Muscle layer of duodenum (tissue), 2 donors: Measurements from ENCODE around the gene GNL1.
A peak's percentile ranks its signal among the peaks of the same experiment; 100 is the strongest.
"Not testable (repeated sequence)": the region's sequence is repeated elsewhere in the genome, so short reads cannot be mapped to it uniquely, and the experiment has no call there.

Experiments used
- H3K27ac ChIP-seq: one replicate; pipeline ENCODE4 v1.7.0; 2013; ENCODE audit warnings: mild to moderate bottlenecking, low read length
- H3K27me3 ChIP-seq: one replicate; pipeline ENCODE4 v1.7.0; 2013; ENCODE audit warnings: low read depth, mild to moderate bottlenecking, control low read depth, low read length
- H3K36me3 ChIP-seq, 2 donors: one replicate each; pipeline ENCODE4 v1.7.0; 2013; ENCODE audit warnings: low read length in 2 of 2, control low read depth in 1 of 2, mild to moderate bottlenecking in 1 of 2; ENCODE audit not compliant: insufficient read depth in 2 of 2, control insufficient read depth in 1 of 2
- H3K4me1 ChIP-seq, 2 donors: one replicate each; pipeline ENCODE4 v1.7.0; 2013; ENCODE audit warnings: low read length in 2 of 2, mild to moderate bottlenecking in 2 of 2, control low read depth in 1 of 2, moderate library complexity in 1 of 2; ENCODE audit not compliant: insufficient read depth in 2 of 2, control insufficient read depth in 1 of 2
- H3K4me3 ChIP-seq, 2 donors: one replicate each; pipeline ENCODE4 v1.7.0; 2013; ENCODE audit warnings: low read length in 2 of 2, low read depth in 1 of 2, mild to moderate bottlenecking in 1 of 2
- H3K9me3 ChIP-seq, 2 donors: one replicate each; pipeline ENCODE4 v1.7.0; 2013; ENCODE audit warnings: low read length in 2 of 2, control low read depth in 1 of 2, mild to moderate bottlenecking in 1 of 2; ENCODE audit not compliant: control insufficient read depth in 1 of 2
- donor health status: healthy.

Gene GNL1

DNA sequence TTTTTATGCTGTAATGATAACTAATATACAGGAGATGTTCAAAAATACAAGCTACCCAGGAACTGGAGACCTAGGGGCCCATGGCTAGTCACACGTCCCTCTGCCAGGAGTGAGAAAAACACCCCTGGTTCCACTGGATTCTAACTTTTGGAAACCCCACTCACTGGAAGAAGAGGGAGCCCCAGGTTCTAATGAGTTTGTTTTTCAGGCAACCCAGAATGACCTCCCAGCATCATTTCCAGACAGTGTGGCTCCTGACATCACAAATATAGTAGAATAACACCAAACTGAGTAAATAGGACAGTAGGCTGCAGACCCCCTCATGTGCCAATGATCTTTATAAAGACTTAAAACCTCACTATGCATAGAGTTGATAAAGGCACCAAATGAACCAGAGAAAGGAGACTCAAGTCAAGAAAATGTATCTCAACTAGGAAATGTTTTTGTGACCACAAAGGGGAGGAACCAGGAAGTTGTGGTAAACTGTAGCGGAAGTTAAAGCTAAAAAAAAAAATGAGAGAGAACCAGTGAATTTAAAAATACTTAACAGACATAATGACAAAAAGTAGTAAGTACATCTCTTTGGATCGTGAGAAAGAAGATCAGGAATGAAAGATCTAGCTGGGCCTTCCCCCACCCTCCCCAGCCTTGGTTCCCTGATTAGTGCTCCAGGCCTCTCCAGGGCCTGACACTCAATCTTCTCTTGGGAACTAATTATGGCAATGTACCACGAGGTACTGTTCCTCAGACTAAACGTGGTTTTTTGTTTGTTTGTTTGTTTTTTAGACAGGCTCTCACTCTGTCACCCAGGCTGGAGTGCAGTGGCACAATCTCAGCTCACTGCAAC, 47.2 kb downstream of the GNL1 start:
- Histone ChIP-seq H3K9me3 (no peaks in the 10 kb centered on the region), H3K4me1 (peaks cover 0 to 3% of the 10 kb centered on the region in 2 donors), H3K27ac (no peak overlapping the region), H3K36me3 (no peaks in the 10 kb centered on the region), H3K4me3 (no peak overlapping the region), H3K27me3 (no peaks in the 10 kb centered on the region)

DNA sequence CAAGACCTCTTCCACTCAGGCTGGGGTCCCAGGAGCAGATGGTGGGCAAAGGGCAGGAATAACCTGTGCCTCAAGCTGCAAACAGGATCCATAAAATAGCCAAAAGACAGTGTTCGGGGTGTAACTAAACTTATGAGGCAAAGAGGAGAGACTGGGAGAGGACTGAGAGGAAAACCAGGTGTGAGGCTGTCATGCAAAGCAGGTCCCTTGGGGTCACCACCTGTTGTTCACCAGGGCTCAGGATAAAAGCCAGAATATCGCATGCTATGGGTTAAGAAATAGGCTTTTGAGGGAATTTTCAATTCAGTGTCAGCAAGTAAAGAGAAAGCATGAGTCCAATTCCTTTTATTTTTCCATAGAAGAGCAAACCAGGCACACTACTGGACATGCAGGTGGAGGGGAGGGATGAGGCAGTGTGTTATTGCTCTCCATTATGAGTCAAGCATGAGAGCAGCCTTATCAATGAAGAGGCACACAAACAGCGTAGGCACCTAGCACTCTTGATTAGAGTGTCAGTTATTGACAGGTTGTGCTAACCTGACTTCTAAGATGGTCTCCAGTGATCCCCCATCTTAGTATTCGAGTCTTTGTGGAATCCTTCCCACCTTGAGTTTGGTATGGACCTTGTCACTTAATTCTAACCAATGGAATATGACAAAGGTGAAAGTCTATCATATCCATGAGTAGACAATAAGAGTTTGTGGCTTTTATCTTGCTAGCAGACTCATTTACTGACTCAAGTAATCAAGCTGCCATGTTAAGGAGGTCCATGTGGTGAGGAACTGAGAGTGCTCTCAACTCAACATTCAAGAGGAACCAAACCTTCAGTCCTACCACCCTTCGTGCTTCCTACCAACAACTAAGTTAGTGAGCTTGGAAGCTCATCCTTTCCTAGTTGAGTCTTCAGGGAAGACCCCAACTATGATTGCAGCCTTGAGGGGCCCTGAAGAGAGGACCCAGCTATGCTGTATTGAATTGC, 48.2 kb downstream of the GNL1 start:
- H3K27ac ChIP-seq, result no peak overlapping the region

DNA sequence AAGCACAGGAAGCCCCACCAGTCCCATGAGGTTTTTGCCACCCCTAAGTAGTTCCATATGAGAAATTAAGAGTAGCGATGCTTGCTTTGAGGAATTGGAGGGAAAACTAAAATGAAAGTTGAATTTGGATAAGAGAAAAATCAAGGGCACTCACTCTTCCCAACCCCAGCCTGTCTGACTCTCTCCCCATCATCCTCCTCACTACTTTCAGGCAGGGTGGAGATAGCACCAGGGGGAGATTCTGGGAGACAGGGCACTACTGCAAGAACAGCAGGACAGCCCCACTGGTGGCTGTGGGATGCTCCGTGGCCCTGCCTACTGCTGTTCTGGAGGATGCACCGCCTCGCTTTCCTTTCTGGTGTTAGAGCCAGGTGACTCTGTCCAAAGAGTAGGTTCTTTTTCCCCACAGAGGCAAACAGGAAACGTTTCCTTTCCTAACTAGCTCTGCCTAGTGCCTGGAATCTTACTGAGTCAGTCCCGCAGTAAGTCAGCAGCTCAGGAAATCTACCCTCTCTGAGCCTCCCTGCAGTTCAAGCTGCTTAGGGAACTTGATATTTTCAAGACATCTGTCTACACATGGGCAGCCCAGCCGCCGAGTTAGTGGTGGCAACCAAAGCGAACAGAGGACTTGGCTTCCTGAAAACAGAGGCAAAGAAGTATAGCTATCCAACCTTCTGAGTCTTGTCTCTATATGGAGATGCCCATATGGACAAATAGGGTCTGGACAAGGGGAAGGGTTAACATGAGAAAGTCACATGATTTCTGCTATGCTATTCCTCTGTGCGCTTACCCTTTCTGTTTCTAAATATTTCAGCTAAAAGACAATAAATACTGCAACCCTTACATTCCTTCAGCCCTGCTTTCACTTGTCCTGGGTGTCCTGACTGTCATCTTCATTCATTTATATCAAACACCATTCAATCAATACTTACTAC, 55.6 kb downstream of the GNL1 start:
- no peaks in the 10 kb centered on the region for H3K36me3 ChIP-seq
- no peaks in the 10 kb centered on the region for H3K9me3 ChIP-seq
- peak overlapping the region; percentile 12 for H3K27ac ChIP-seq
- no peaks in the 10 kb centered on the region for H3K4me1 ChIP-seq
- no peaks in the 10 kb centered on the region for H3K27me3 ChIP-seq
- no peak overlapping the region for H3K4me3 ChIP-seq

More for the DNA sequence above, 48.2 kb downstream of the GNL1 start:
- Histone ChIP-seq H3K4me3 (no peak overlapping the region), H3K9me3 (no peaks in the 10 kb centered on the region), H3K27me3 (no peaks in the 10 kb centered on the region), H3K4me1 (peaks cover 0 to 3% of the 10 kb centered on the region in 2 donors), H3K36me3 (no peaks in the 10 kb centered on the region)

DNA sequence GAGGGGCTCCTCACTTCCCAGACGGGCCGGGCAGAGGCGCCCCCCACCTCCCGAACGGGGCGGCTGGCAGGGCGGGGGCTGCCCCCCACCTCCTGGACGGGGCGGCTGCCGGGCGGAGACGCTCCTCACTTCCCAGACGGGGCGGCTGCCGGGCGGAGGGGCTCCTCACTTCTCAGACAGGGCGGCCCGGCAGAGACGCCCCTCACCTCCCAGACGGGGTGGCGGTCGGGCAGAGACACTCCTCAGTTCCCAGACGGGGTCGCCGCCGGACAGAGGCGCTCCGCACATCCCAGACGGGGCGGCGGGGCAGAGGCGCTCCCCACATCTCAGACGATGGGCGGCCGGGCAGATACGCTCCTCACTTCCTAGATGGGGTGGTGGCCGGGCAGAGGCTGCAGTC, 57.6 kb downstream of the GNL1 start:
- H3K27ac ChIP-seq, H3K9me3 ChIP-seq, H3K4me3 ChIP-seq, H3K36me3 ChIP-seq, H3K27me3 ChIP-seq, H3K4me1 ChIP-seq: not testable (repeated sequence)

DNA sequence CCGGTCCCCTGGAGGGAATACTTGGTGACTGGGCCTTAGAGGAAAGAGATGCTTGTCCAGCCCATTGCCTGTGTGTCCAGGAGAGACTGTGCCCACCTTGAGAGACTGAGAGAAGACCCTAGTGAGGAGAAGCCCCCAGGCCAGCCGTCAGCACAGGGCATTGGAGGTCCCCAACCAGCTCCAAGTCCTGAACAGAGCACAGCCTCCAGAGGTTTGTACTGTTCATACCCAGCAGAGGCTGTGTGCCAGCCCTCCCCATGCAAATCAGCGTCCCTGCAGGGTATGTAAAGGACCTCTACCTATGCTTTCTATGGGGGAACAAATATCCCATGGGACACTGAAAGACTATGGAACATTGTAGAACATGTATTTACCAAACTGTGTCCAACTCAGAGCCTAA, 58.6 kb downstream of the GNL1 start:
- H3K4me1 ChIP-seq, result no peaks in the 10 kb centered on the region
- no peak overlapping the region for H3K27ac ChIP-seq
- no peaks in the 10 kb centered on the region for H3K9me3 ChIP-seq
- peaks cover 8 to 12% of the 10 kb centered on the region in 2 donors for H3K36me3 ChIP-seq
- H3K4me3 ChIP-seq, result no peak overlapping the region
- no peaks in the 10 kb centered on the region for H3K27me3 ChIP-seq

DNA sequence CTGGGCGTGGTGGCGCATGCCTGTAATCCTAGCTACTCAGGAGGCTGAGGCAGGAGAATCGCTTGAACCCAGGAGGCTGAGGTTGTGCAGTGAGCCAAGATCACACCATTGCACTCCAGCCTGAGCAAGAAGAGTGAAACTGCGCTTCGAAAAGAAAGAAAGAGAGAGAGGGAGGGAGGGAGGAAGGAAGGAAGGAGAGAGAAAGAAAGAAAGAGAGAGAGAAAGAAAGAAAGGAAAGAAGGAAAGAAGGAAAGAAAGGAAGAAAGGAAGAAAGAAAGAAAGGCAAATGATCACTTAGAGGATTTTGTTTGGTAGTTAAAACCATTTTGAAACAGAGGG, 59.1 kb downstream of the GNL1 start:
- not testable (repeated sequence) for H3K27ac ChIP-seq, H3K4me1 ChIP-seq

DNA sequence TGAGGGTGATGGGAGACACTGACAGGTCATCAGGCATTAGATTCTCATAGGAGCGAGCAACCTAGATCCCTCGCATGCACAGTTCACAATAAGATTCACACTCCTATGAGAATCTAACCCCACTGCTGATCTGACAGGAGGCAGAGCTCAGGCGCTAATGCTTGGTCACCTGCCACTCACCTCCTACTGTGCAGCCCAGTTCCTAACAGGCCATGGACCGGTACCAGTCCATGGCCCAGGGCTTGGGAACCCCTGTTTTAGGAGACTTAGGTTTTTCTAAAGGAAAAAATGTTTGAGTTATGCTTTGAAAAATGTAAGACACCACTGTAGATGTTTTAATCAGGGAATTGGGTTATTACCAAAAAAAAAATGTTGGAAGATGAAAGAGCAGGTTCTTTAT, 60.3 kb downstream of the GNL1 start:
- H3K36me3 ChIP-seq, result peaks cover 25 to 26% of the 10 kb centered on the region in 2 donors
- no peaks in the 10 kb centered on the region for H3K27me3 ChIP-seq
- H3K4me3 ChIP-seq, result no peak overlapping the region
- no peaks in the 10 kb centered on the region for H3K9me3 ChIP-seq
- peaks cover 0 to 14% of the 10 kb centered on the region in 2 donors for H3K4me1 ChIP-seq
- H3K27ac ChIP-seq, result peak overlapping the region; percentile 25

More for the DNA sequence above, 59.1 kb downstream of the GNL1 start:
- not testable (repeated sequence) for H3K9me3 ChIP-seq, H3K27me3 ChIP-seq, H3K4me3 ChIP-seq
- H3K36me3 ChIP-seq, result peaks cover 12 to 17% of the 10 kb centered on the region in 2 donors

DNA sequence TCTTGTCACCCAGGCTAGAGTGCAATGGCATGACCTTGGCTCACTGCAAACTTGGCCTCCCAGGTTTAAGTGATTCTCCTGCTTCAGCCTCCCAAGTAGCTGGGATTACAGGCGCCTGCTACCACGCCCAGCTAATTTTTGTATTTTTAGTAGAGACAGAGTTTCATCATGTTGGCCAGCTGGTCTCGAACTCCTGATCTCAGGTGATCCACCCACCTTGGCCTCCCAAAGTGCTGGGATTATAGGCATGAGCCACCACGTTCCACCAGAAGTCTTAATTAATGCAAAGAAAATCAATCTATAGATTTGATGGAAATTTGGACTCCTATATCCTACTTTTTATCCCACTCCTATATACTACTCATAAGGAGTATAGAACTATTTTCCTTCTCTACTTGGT, 61.2 kb downstream of the GNL1 start:
- H3K9me3 ChIP-seq, H3K4me3 ChIP-seq, H3K27me3 ChIP-seq, H3K27ac ChIP-seq: not testable (repeated sequence)
- Histone ChIP-seq H3K36me3 (peaks cover 33 to 34% of the 10 kb centered on the region in 2 donors), H3K4me1 (peaks cover 7 to 23% of the 10 kb centered on the region in 2 donors)

DNA sequence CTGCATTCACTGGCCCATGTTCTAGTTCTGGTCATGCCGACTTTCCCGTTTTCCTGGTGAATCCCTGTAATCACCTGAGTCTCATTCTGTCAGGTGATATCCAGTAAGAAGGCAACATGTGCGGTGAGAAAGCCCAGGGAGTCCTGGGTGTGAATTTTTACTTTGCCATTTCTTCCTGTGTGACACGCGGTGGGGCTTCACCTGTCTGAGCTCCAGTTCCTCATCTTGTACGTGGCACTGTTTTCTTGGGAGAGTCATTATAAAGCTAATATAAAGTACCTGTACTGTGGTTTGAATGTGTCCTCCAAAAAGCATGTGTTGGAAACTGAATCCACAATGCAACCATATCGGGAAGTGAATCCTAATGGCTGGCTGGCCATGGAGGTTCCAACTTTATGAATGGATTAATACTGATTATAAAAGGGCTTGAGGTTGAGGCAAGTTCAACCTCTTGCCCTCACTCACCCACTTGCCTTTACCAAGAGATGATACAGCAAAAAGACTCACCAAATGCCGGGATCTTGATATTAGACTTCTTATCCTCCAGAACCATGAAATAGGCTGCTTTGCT, 61.9 kb downstream of the GNL1 start:
- Histone ChIP-seq H3K27me3 (no peaks in the 10 kb centered on the region), H3K9me3 (no peaks in the 10 kb centered on the region), H3K36me3 (peaks cover 33 to 34% of the 10 kb centered on the region in 2 donors), H3K27ac (no peak overlapping the region), H3K4me3 (no peak overlapping the region), H3K4me1 (peaks cover 7 to 23% of the 10 kb centered on the region in 2 donors)

DNA sequence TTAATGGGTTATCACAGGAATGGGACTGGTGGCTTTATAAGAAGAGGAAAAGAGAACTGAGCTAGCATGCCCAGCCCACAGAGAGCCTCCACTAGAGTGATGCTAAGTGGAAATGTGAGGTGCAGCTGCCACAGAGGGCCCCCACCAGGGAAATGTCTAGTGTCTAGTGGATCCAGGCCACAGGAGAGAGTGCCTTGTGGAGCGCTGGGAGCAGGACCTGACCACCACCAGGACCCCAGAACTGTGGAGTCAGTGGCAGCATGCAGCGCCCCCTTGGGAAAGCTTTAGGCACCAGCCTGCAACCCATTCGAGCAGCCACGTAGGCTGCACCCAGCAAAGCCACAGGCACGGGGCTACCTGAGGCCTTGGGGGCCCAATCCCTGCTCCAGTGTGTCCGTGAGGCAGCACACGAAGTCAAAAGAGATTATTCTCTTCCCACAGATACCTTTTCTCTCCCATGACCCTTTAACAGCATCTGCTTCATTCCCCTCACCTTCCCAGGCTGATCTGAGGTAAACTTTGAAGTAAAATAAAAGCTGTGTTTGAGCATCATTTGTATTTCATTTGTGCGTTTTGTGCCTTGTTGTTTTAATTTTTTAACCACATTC, 62.5 kb downstream of the GNL1 start:
- H3K9me3 ChIP-seq, result no peaks in the 10 kb centered on the region
- H3K4me3 ChIP-seq, result no peak overlapping the region
- H3K27ac ChIP-seq, result no peak overlapping the region
- H3K36me3 ChIP-seq, result peaks cover 33 to 34% of the 10 kb centered on the region in 2 donors
- peaks cover 7 to 23% of the 10 kb centered on the region in 2 donors for H3K4me1 ChIP-seq
- no peaks in the 10 kb centered on the region for H3K27me3 ChIP-seq
